HS-27A (cell line): ENCODE data around the gene ZBTB46.

ENCODE experiments used
- DNase-seq: peaks from one replicate; pipeline ENCODE4 v3.0.0-alpha.2; 2012; ENCODE audit warnings: low read depth, missing footprints

Gene ZBTB46

DNA sequence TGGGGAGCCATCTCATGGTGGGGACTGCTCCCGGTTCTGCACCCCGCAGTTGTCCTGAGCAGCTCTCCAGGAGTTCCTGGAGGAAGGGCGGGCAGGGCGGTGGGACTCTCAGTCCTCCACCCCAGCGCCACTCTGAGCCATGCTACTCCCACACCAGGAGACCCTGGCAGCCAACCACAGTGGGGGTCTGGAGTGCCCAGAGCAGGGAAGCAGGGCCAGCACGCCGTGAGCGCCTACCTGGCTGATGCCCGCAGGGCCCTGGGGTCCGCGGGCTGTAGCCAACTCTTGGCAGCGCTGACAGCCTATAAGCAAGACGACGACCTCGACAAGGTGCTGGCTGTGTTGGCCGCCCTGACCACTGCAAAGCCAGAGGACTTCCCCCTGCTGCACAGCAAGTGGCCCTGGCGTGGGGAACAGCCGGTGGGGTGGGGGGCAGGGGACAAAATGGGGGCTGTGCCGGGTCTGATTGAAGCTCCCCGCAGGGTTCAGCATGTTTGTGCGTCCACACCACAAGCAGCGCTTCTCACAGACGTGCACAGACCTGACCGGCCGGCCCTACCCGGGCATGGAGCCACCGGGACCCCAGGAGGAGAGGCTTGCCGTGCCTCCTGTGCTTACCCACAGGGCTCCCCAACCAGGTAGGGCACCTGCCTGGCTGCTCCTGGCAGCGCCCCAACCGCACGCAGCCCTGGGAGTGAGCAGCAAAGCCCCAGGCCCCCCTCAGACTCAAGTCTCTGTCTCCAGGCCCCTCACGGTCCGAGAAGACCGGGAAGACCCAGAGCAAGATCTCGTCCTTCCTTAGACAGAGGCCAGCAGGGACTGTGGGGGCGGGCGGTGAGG, 136.3 kb downstream of the ZBTB46 start:
- no peak for DNase-seq

DNA sequence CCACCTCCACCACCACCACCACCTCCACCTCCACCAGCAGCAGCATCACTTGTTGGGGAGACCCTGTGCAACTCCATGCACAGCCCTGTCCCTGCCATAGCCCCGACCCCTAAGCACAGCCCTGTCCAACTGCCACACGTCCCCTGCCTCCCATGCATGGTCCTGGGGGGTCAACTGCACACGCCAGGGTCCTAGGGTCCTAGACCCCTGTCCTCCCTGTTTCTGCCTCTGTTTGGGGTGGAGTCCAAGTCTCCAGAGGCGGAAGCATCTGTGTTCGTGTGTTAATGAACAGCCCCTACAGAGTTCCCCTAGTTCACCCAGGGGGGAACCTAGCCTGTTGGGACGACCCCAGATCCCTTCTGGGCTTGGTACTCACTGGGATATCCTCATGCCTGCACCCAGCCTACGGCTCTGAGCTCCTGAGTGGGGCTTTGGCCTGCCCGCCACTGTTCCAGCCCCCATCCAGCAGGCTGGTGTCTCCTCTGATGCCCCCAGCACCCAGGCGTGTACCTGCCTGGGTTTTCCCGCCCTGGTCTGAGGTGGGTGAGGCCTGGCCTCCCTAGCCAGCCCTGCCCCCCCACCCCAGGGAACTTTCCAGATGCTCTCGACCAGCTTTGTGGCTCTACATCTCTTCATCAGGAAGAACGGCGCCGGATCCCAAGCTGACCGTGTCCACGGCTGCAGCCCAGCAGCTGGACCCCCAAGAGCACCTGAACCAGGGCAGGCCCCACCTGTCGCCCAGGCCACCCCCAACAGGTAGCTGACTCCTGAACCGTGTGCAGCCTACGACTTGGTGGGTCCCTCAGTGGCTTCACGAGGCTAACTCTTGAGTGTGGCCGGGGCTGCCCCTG, 137.1 kb downstream of the ZBTB46 start:
- DNase-seq, result no peak
